Mesenchymal stem cell (in vitro differentiated cells and primary cell): ENCODE measurements around the gene MVP.

Source experiments
- DNase-seq: peaks from one replicate; pipeline ENCODE4 v3.0.0-alpha.2; 2013
- H2AFZ ChIP-seq: one replicate; pipeline ENCODE4 v1.6.1; 2013; ENCODE audit warnings: low read depth, mild to moderate bottlenecking, control low read depth, inconsistent platforms, low read length, moderate library complexity
- H2AK5ac ChIP-seq: 2 replicates; pipeline ENCODE4 v1.6.1; 2013; ENCODE audit warnings: low read length, moderate library complexity, mild to moderate bottlenecking, inconsistent platforms; ENCODE audit not compliant: severe bottlenecking
- H2BK120ac ChIP-seq: one replicate; pipeline ENCODE4 v1.6.1; 2013; ENCODE audit warnings: low read depth, mild to moderate bottlenecking, inconsistent platforms, low read length, moderate library complexity
- H2BK12ac ChIP-seq, 2 experiments: one replicate each; pipeline ENCODE4 v1.6.1; 2013; ENCODE audit warnings: inconsistent platforms in 2 of 2, low read length in 2 of 2, mild to moderate bottlenecking in 2 of 2, moderate library complexity in 2 of 2, control low read depth in 1 of 2
- H2BK15ac ChIP-seq: one replicate; pipeline ENCODE4 v1.6.1; 2013; ENCODE audit warnings: mild to moderate bottlenecking, low read depth, inconsistent platforms; ENCODE audit not compliant: poor library complexity, severe bottlenecking
- H2BK5ac ChIP-seq: 2 replicates; pipeline ENCODE4 v1.6.1; 2013; ENCODE audit warnings: low read depth, mild to moderate bottlenecking, low read length, control low read depth, inconsistent platforms; ENCODE audit not compliant: poor library complexity, severe bottlenecking
- H3K14ac ChIP-seq, 2 experiments: one replicate each; pipeline ENCODE4 v1.6.1; 2013; ENCODE audit warnings: inconsistent platforms in 2 of 2, low read length in 2 of 2, control low read depth in 1 of 2, mild to moderate bottlenecking in 1 of 2, moderate library complexity in 1 of 2
- H3K18ac ChIP-seq, 2 experiments: one replicate each; pipeline ENCODE4 v1.6.1; 2013; ENCODE audit warnings: inconsistent platforms in 2 of 2, low read length in 2 of 2, control low read depth in 1 of 2, low read depth in 1 of 2, mild to moderate bottlenecking in 1 of 2
- H3K23ac ChIP-seq, 2 experiments: one replicate each; pipeline ENCODE4 v1.6.1; 2013; ENCODE audit warnings: inconsistent platforms in 2 of 2, low read length in 2 of 2, mild to moderate bottlenecking in 2 of 2, moderate library complexity in 2 of 2, control low read depth in 1 of 2
- H3K27ac ChIP-seq: 2 replicates; pipeline ENCODE4 v1.5.1; 2013; ENCODE audit warnings: mild to moderate bottlenecking, moderate library complexity, low read length, control low read depth, inconsistent platforms; ENCODE audit not compliant: poor library complexity, severe bottlenecking
- H3K27me3 ChIP-seq, 2 experiments: 2 replicates each; pipeline versions ENCODE4 v1.6.1 to v1.7.0; 2013; ENCODE audit warnings: low read length in 2 of 2, mild to moderate bottlenecking in 2 of 2, moderate library complexity in 2 of 2, control low read depth in 1 of 2, inconsistent platforms in 1 of 2; ENCODE audit not compliant: control insufficient read depth in 1 of 2, insufficient read depth in 1 of 2
- H3K36me3 ChIP-seq, 2 experiments: 2 replicates each; pipeline versions ENCODE4 v1.6.1 to v1.7.0; 2013; ENCODE audit warnings: low read length in 2 of 2, control low read depth in 1 of 2, inconsistent platforms in 1 of 2, low read depth in 1 of 2, mild to moderate bottlenecking in 1 of 2; ENCODE audit not compliant: insufficient read depth in 2 of 2, control insufficient read depth in 1 of 2
- H3K4ac ChIP-seq, 2 experiments: one replicate each; pipeline ENCODE4 v1.6.1; 2013; ENCODE audit warnings: inconsistent platforms in 2 of 2, low read length in 2 of 2, mild to moderate bottlenecking in 2 of 2, moderate library complexity in 2 of 2, control low read depth in 1 of 2, low read depth in 1 of 2
- H3K4me1 ChIP-seq: 2 replicates; pipeline ENCODE4 v1.6.1; 2013; ENCODE audit warnings: low read depth, low read length, control low read depth; ENCODE audit not compliant: control insufficient read depth, insufficient read depth
- H3K4me2 ChIP-seq: 2 replicates; pipeline ENCODE4 v1.6.1; 2013; ENCODE audit warnings: low read length, mild to moderate bottlenecking, inconsistent platforms; ENCODE audit not compliant: poor library complexity, severe bottlenecking
- H3K4me3 ChIP-seq, 2 experiments: 2 replicates each; pipeline versions ENCODE4 v1.5.1 to v1.7.0; 2013; ENCODE audit warnings: low read length in 2 of 2, mild to moderate bottlenecking in 2 of 2, control low read depth in 1 of 2, low read depth in 1 of 2; ENCODE audit not compliant: insufficient read depth in 1 of 2
- H3K79me1 ChIP-seq: replicated peaks from 2 replicates; pipeline ENCODE4 v1.6.1; 2013; ENCODE audit warnings: mild to moderate bottlenecking, control low read depth, low read length, inconsistent platforms; ENCODE audit not compliant: poor library complexity, severe bottlenecking
- H3K9ac ChIP-seq: 2 replicates; pipeline ENCODE4 v1.7.0; 2013; ENCODE audit warnings: mild to moderate bottlenecking, low read length, moderate library complexity
- H3K9me3 ChIP-seq: 2 replicates; pipeline ENCODE4 v1.7.0; 2013; ENCODE audit warnings: mild to moderate bottlenecking, low read length; ENCODE audit not compliant: control insufficient read depth
- H4K8ac ChIP-seq: one replicate; pipeline ENCODE4 v1.6.1; 2013; ENCODE audit warnings: inconsistent platforms, mild to moderate bottlenecking, low read length, moderate library complexity
- H4K91ac ChIP-seq: one replicate; pipeline ENCODE4 v1.6.1; 2013; ENCODE audit warnings: mild to moderate bottlenecking, low read length, inconsistent platforms
- WGBS: methylation state at CpG from one replicate; pipeline ENCODE4 v1.1.7; 2013; ENCODE audit warnings: mixed read lengths; 5-methylcytosine and 5-hydroxymethylcytosine counted together

Gene MVP

GRCh38 chr16:29850998-29851397 is 30.7 kb downstream of the MVP start:
- H3K4me3 ChIP-seq = no peak overlapping the region
- no peak overlapping the region for H2BK12ac ChIP-seq
- no peak overlapping the region for H3K4me2 ChIP-seq
- peaks cover under 1% of the 10 kb centered on the region for H3K79me1 ChIP-seq
- no peak overlapping the region for H3K4ac ChIP-seq
- H3K27ac ChIP-seq = no peak overlapping the region
- H2AFZ ChIP-seq = no peak overlapping the region
- H3K36me3 ChIP-seq = peaks cover 49% of the 10 kb centered on the region in 2 experiments
- H3K18ac ChIP-seq = no peak overlapping the region
- no peaks in the 10 kb centered on the region for H3K9me3 ChIP-seq
- no peaks in the 10 kb centered on the region for H3K27me3 ChIP-seq
- H2BK15ac ChIP-seq = no peak overlapping the region
- no peak overlapping the region for H4K91ac ChIP-seq
- DNase-seq = no peak
- no peak overlapping the region for H3K14ac ChIP-seq
- no peak overlapping the region for H3K9ac ChIP-seq
- H3K23ac ChIP-seq = no peak overlapping the region
- H2BK5ac ChIP-seq = no peak overlapping the region
- H4K8ac ChIP-seq = no peak overlapping the region
- 100% methylated on average over 2 of the region's 3 CpGs for WGBS
- no peaks in the 10 kb centered on the region for H3K4me1 ChIP-seq
- no peak overlapping the region for H2BK120ac ChIP-seq
- no peak overlapping the region for H2AK5ac ChIP-seq

- DNase-seq = peak; percentile 87
- no peak overlapping the region for H2BK15ac ChIP-seq
- no peak overlapping the region for H3K27ac ChIP-seq
- H3K9ac ChIP-seq = peak overlapping the region; percentile 10
- no peak overlapping the region for H3K23ac ChIP-seq
- no peak overlapping the region for H2AFZ ChIP-seq
- no peak overlapping the region for H3K4me3 ChIP-seq
- no peak overlapping the region for H3K4me2 ChIP-seq
- peak overlapping the region in 1 of 2 experiments; percentile 11 for H3K18ac ChIP-seq
- no peak overlapping the region for H4K91ac ChIP-seq
- peaks cover 5% of the 10 kb centered on the region for H3K4me1 ChIP-seq
- no peaks in the 10 kb centered on the region for H3K9me3 ChIP-seq
- no peak overlapping the region for H2BK5ac ChIP-seq
- H4K8ac ChIP-seq = no peak overlapping the region
- H3K79me1 ChIP-seq = no peaks in the 10 kb centered on the region
- no peak overlapping the region for H2BK12ac ChIP-seq
- no peak overlapping the region for H2AK5ac ChIP-seq
- WGBS = 60% methylated on average over 5 of the region's 7 CpGs
- H3K36me3 ChIP-seq = peaks cover 32 to 33% of the 10 kb centered on the region in 2 experiments
- no peak overlapping the region for H3K14ac ChIP-seq
- no peak overlapping the region for H3K4ac ChIP-seq
- H3K27me3 ChIP-seq = no peaks in the 10 kb centered on the region
- no peak overlapping the region for H2BK120ac ChIP-seq
Measured at GRCh38 chr16:29852654-29853053, 32.4 kb downstream of the MVP start.

- H4K8ac ChIP-seq = no peak overlapping the region
- H2AK5ac ChIP-seq = no peak overlapping the region
- H3K23ac ChIP-seq = no peak overlapping the region
- H3K4ac ChIP-seq = no peak overlapping the region
- H2AFZ ChIP-seq = no peak overlapping the region
- H2BK15ac ChIP-seq = no peak overlapping the region
- H3K36me3 ChIP-seq = peaks cover 29% of the 10 kb centered on the region in 2 experiments
- no peak overlapping the region for H2BK5ac ChIP-seq
- H3K18ac ChIP-seq = no peak overlapping the region
- no peak overlapping the region for H2BK12ac ChIP-seq
- no peak overlapping the region for H3K4me3 ChIP-seq
- H3K9me3 ChIP-seq = no peaks in the 10 kb centered on the region
- H3K79me1 ChIP-seq = peaks cover 1% of the 10 kb centered on the region
- H4K91ac ChIP-seq = peak overlapping the region; percentile 2
- no peak overlapping the region for H3K14ac ChIP-seq
- H3K27ac ChIP-seq = no peak overlapping the region
- H3K4me2 ChIP-seq = no peak overlapping the region
- no peaks in the 10 kb centered on the region for H3K27me3 ChIP-seq
- WGBS = 94% methylated on average over 5 of the region's 5 CpGs
- no peak overlapping the region for H2BK120ac ChIP-seq
- DNase-seq = peak; percentile 26
- peaks cover 5% of the 10 kb centered on the region for H3K4me1 ChIP-seq
- no peak overlapping the region for H3K9ac ChIP-seq
Measured at GRCh38 chr16:29854520-29855100, 34.3 kb downstream of the MVP start.

GRCh38 chr16:29857133-29857760 is 37.0 kb downstream of the MVP start:
- Histone ChIP-seq H2AFZ (no peak overlapping the region), H3K4me2 (no peak overlapping the region), H3K4me1 (peaks cover 11% of the 10 kb centered on the region), H2AK5ac (peak overlapping the region; percentile 41), H2BK5ac (no peak overlapping the region), H3K4ac (peak overlapping the region in 1 of 2 experiments; percentile 35), H3K27ac (peak overlapping the region; percentile 29), H3K4me3 (no peak overlapping the region), H3K79me1 (peaks cover 12% of the 10 kb centered on the region), H2BK15ac (no peak overlapping the region), H3K9ac (peak overlapping the region; percentile 70), H3K27me3 (no peaks in the 10 kb centered on the region), H4K8ac (no peak overlapping the region), H2BK120ac (no peak overlapping the region), H3K36me3 (peaks cover 31 to 32% of the 10 kb centered on the region in 2 experiments), H4K91ac (no peak overlapping the region), H2BK12ac (no peak overlapping the region), H3K14ac (no peak overlapping the region), H3K18ac (no peak overlapping the region), H3K23ac (no peak overlapping the region), H3K9me3 (no peaks in the 10 kb centered on the region)
- 85% methylated on average over 7 of the region's 7 CpGs for WGBS
- peak; percentile 63 for DNase-seq
